ENCODE measurements around the gene NTM. TPM values are rescaled to one million over a fixed set of nuclear protein-coding genes. Genes with fewer than 3 reads are reported as not detected.

NTM gene
- total RNA-seq, 1 donor, result not detected

GRCh38 chr11:131969261-131969660 lies 598.8 kb downstream of the NTM start:
- DNase-seq (ENCODE audit: low read depth in 2 of 3, low spot score in 2 of 3), result no peak

- no peak for DNase-seq (ENCODE audit: low read depth in 2 of 3, low spot score in 2 of 3)
Observed at GRCh38 chr11:131973061-131973460, 602.6 kb downstream of the NTM start.

DNA sequence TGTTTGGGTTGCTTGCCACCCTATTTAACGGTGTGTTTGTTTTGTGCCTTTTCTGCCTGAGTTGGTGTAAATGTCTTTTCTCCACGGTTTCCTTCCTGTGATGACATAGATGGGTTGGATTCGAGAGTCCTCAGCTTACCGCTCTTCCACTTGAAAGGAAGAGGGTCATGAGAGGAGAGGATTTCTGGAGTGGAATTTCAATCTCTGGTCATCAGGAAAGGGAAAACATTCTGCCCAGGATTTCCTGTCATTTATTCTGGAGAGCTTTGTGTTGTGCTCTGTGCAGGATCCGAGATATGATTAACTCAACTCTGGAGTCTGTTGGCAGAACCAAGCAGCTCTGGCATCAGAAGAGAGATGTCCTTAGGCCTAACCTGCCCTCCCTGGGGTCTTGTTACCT lies 605.2 kb downstream of the NTM start:
- no peak for DNase-seq (ENCODE audit: low read depth in 2 of 3, low spot score in 2 of 3)

DNA sequence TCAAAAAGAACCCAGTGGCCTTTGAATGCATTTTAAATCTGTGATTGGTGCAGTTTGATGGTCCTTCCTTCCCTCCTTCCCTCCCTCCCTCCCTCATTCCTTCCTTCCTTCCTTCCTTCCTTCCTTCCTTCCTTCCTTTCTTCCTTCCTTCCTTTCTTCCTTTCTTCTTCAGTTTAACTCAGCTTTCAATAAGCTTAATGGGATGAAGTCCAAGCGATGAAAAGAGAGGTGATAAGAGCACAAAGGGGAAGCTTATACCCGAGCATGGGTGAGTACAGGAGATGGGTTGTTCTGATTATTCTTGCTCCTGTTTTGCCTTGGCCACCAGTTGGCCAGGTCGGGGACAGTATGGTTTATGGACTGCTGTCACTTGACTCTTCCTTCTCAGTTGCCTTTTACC lies 605.6 kb downstream of the NTM start:
- no peak for DNase-seq (ENCODE audit: low read depth in 2 of 3, low spot score in 2 of 3)

DNA sequence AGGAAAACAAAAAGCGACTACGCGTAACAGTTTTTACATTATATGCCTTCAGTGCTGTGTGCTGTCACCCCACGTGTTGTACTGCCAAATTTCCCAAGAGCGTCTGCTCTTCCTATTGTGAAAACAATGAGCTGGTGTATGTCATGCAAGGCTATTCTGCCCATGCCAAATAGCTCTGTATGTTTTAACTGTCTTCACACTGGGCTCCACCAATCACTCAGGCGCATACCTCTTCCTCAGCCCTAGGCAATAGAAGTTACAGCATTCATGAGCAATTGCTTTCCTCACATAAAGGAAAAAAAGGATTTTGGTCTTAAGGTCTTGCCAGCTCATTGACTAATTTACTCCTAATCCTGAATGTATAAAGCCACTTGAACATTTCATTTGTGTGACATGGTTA lies 606.8 kb downstream of the NTM start:
- DNase-seq (ENCODE audit: low read depth in 2 of 3, low spot score in 2 of 3), result no peak

DNA sequence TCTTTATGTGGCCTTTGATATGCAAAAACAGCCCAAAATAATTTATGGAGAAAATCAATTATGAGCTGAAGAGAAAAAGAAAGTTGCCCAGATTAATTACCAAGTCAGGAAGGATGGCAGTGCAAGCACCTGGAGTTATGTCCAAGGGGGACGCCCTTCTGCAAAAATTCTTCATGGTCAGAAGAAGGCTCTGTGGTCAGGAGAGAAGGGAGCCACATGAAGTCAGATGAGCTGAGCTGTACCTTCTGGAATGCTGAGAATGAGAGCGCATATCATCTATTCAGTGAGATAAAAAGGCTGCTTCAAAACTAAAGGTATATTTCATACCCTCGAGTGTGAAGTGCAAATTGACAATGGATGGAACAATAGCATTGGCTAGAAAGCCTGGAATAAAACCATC lies 607.4 kb downstream of the NTM start:
- no peak for DNase-seq (ENCODE audit: low read depth in 2 of 3, low spot score in 2 of 3)

DNA sequence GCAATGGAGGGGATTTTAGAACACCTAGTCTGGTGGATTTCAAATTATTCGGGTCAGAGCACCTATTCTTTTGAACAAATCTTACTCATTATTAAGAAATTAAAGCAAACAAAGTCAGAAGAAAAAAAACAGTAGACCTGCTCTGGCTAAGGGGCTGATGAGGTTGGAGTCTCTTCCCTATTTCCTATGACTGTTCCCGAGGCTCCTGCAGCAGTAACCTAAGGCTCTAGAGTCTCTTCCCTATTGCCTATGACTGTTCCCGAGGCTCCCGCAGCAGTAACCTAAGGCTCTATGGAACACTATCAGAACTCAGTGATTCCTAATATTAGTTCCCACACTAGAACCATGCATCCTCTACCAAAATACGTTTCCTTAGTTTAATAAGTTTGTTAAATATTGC lies 607.9 kb downstream of the NTM start:
- no peak for DNase-seq (ENCODE audit: low read depth in 2 of 3, low spot score in 2 of 3)

DNA sequence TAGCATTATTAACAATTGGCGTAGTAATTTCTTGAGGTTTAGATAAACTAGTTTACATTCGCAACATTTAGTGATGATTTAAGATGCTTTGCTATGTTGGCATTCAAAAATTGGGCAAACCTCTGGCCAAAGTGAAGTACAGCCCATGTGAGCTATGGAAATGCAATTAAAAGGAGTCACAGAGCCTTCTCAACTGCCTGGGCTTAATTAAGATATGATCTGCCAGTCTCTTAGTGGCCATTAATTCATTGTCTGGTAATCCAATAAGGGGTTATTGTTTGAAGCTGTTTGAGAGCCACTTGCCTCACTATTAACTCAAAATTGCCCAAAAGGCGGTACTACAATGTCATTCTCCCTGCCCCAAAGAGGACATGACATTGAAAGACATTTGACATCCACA lies 608.9 kb downstream of the NTM start:
- DNase-seq (ENCODE audit: low read depth in 2 of 3, low spot score in 2 of 3), result no peak

DNA sequence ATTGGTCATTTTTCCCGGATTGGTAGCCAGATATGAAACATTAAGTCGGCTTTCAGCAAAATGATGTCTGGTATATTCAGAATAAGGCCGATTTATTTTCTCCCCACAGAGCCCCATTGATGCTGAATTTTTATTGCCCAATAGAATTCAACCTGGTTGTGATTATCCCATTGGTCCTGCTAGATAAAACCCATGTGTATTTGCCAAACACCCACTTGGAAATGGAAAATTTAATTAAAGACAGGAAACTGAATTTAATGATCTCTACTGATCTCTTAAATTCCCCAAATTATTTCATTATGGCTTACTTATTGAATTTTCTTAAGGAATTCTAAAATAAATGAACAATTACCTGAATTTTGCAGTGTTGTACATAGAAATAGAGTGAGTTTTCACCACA lies 609.8 kb downstream of the NTM start:
- DNase-seq (ENCODE audit: low read depth in 2 of 3, low spot score in 2 of 3), result no peak

DNA sequence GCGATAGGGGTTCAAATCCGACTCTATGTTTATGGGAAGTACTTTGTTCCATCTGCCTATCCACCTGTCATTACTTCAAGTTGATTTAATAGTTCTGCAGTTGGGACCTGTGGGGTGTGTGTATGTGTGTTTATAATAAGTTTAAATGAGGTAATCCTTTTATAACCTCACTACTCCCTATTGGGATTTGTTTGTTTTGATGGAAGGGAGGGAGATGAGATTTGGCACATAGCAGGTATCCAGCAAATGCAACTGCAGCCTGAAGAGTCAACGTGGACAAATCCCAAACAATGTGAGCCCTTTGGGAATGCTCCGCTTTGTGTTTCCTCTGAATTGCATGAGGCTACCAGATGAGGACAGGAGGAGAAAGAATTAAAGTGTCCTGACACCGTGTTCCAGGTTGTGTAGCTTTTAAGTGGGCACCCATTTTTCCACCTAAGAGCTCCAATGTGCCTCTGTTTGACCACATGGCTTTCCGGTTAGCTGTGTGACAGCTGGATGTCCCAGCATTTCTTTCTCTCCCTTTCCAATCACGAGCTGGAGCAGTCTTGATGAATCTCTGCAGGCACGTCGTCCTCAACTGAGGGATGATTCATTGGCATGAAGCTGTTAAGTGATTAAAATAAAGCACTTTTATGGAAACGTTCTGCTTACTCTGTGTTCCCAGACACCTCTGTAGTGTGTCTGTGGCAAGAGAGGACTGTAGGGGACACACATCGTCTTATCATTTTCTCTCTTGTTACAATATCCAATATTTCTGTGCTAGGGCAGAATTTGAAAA lies 610.7 kb downstream of the NTM start:
- DNase-seq (ENCODE audit: low read depth in 2 of 3, low spot score in 2 of 3), result no peak

GRCh38 chr11:131982154-131982553 lies 611.7 kb downstream of the NTM start:
- DNase-seq (ENCODE audit: low read depth in 2 of 3, low spot score in 2 of 3), result no peak

GRCh38 chr11:131985846-131986301 lies 615.5 kb downstream of the NTM start:
- no peak for DNase-seq (ENCODE audit: low read depth in 2 of 3, low spot score in 2 of 3)

DNA sequence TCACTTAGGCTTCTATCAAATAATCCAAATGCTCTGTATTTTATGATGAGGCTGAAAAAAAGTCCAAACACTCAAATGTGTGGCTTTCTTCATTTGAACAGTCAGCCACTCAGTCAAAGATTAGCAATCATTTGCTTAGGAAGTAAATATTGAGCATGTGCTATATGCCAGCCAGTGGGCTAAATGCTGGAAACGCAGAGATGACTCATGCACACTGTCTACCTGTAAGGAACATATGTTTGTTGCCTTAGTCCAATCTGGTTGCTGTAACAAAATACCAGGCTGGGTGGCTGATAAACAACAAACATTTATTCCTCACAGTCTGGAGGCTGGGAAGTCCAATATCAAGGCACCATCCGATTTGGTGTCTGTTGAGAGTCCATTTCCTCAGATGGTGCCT lies 617.3 kb downstream of the NTM start:
- no peak for DNase-seq (ENCODE audit: low read depth in 2 of 3, low spot score in 2 of 3)

GRCh38 chr11:131991606-131992005 lies 621.2 kb downstream of the NTM start:
- DNase-seq (ENCODE audit: low read depth in 2 of 3, low spot score in 2 of 3), result no peak

DNA sequence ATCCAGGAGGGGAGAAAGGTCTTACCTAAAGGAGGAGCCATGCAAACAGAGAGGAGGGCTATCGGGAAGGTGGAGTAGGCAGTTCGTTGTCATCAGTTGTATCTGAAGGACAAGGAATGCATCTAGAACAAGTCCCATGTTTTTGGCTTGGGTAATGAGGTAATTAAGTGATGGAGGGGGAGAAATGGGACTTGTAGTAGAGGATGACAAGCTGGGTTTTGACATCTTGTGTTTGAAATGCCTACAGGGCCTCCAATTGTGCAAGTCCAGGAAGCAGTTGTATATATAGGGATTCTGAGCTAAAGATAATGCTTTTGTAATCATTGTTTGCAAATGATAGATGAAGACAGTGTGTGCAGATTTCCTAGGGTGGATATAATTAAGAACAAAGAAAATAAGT lies 622.8 kb downstream of the NTM start:
- no peak for DNase-seq (ENCODE audit: low read depth in 2 of 3, low spot score in 2 of 3)

GRCh38 chr11:131998020-131998419 lies 627.6 kb downstream of the NTM start:
- no peak for DNase-seq (ENCODE audit: low read depth in 2 of 3, low spot score in 2 of 3)

- no peak for DNase-seq (ENCODE audit: low read depth in 2 of 3, low spot score in 2 of 3)
Observed at GRCh38 chr11:131999084-131999483, 628.7 kb downstream of the NTM start.

GRCh38 chr11:131999955-132000354 lies 629.5 kb downstream of the NTM start:
- no peak for DNase-seq (ENCODE audit: low read depth in 2 of 3, low spot score in 2 of 3)

DNA sequence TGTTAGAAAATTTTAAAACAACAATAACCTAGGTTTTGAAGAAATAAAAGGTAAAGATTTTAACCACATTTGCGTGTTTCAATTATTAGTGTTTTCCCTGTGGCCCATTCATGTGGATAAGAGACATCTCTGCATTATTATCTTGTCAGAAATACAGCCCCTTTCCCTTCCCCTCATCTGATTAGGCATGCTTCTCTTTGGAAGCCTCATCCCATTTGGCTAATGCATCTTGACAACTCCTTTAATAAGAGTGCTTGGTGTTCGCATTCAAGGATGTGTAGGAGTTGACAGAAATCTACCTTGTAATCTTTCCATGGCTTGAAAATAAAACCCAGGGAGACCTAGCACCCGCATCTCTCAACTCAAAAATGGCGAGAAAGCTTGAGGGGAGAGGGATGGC lies 635.5 kb downstream of the NTM start:
- DNase-seq (ENCODE audit: low read depth in 2 of 3, low spot score in 2 of 3), result no peak

GRCh38 chr11:132006884-132007580 lies 636.6 kb downstream of the NTM start:
- DNase-seq (ENCODE audit: low read depth in 2 of 3, low spot score in 2 of 3), result no peak

GRCh38 chr11:132008226-132008625 lies 637.8 kb downstream of the NTM start:
- DNase-seq (ENCODE audit: low read depth in 2 of 3, low spot score in 2 of 3), result no peak

DNA sequence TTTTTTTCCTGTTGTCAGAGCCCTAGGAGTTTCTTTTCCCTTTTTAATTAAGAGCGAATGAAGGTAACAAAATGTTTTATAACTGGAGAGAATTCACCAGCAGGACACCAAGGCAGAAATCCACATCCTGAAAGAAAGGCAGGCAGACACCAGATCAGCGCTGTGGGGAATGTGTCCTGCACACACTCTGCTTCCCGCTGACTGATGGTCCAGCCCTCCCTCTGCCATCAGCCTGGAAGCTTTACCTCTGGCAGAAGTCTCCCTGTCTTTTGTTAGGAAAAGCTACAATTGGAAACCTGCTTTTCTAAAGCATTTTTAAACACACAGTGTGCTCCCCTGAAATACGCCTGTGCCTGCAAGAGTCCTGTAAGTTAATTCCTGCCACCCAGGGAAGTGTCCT lies 638.5 kb downstream of the NTM start:
- DNase-seq (ENCODE audit: low read depth in 2 of 3, low spot score in 2 of 3), result no peak

Data from hematopoietic multipotent progenitor cell (in vitro differentiated cells).